HL-60 (cell line): ENCODE measurements around the gene MMP28.

ENCODE experiments used
- SPI1 ChIP-seq: IDR thresholded peaks from 2 replicates; pipeline ENCODE4 v1.6.1; 2012; ENCODE audit warnings: low read depth, mild to moderate bottlenecking, borderline replicate concordance
- TF ChIP-seq, protein P1 (sequence below): IDR thresholded peaks from one replicate; pipeline ENCODE4 v1.5.1; 2011; ENCODE audit warnings: low read length, control low read depth, inconsistent platforms; ENCODE audit not compliant: insufficient read depth

DNA sequence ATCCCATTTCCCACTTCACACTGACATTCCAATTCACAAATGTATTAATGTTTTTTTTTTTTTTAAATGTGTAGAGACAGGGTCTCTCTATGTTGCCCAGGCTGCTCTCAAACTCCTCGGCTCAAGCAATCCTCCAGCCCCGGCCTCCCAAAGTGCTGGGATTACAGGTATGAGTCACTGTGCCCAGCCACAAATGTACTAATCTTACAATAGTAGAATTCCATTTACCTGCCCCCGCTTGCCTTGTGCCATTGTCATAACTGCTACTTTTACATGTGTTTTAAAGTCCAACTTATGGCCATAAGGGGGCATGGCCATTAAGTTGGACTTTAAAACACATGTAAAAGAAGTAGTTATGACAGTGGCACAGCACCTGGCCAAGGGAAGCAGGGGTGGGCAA lies 4.6 kb downstream of the MMP28 start:
- TF ChIP-seq, protein P1, sequence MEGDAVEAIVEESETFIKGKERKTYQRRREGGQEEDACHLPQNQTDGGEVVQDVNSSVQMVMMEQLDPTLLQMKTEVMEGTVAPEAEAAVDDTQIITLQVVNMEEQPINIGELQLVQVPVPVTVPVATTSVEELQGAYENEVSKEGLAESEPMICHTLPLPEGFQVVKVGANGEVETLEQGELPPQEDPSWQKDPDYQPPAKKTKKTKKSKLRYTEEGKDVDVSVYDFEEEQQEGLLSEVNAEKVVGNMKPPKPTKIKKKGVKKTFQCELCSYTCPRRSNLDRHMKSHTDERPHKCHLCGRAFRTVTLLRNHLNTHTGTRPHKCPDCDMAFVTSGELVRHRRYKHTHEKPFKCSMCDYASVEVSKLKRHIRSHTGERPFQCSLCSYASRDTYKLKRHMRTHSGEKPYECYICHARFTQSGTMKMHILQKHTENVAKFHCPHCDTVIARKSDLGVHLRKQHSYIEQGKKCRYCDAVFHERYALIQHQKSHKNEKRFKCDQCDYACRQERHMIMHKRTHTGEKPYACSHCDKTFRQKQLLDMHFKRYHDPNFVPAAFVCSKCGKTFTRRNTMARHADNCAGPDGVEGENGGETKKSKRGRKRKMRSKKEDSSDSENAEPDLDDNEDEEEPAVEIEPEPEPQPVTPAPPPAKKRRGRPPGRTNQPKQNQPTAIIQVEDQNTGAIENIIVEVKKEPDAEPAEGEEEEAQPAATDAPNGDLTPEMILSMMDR: no peak
- TF ChIP-seq SPI1: no peak
